Measurements from ENCODE around the gene PSTPIP1.

Gene PSTPIP1

DNA sequence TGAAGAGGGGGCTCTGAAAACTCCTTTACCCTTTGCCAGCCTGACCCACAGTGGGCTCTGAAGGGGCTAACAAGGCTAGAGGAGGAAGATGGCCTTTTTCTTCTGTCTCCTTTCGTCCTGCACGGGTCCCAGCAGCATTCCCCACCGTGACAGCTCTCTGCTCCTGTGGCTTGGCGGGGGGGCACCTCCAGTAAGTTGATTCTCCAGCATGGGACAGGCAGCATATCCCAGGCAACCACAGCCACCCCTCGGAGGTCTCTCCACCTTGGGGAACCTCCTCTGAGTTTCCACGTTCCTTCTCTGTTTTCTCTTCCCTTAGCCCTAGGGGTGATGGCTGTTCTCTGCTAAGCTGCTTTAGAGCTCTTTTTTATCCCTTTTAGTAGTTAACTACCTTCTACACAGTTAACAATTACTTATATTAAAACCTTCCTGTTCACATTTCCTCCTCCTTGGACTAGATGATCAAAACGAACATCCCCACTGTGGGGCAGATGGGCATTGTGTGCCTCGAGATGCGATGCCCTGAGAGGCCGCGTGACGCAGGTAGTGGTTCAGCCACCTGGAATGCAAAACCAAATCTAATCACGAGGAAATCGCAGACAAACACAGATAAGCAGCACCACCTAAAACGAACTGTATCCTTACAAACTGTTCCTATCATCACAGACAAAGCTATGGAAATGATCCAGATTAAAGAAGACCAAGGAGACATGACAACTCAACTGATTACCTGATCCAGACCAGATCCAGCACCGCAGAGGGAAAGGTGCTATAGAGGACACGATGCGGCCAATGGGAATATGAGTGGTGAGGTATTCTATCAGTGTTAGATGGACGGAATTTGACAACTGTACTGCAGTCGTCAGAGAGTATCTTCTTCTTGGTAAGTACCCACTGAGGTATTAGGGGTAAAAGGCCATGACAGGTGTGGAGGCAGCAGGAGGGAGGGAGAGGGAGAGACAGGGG, 48.3 kb downstream of the PSTPIP1 start:
- no peak for DNase-seq (ENCODE audit: low read depth in 2 of 2)

DNA sequence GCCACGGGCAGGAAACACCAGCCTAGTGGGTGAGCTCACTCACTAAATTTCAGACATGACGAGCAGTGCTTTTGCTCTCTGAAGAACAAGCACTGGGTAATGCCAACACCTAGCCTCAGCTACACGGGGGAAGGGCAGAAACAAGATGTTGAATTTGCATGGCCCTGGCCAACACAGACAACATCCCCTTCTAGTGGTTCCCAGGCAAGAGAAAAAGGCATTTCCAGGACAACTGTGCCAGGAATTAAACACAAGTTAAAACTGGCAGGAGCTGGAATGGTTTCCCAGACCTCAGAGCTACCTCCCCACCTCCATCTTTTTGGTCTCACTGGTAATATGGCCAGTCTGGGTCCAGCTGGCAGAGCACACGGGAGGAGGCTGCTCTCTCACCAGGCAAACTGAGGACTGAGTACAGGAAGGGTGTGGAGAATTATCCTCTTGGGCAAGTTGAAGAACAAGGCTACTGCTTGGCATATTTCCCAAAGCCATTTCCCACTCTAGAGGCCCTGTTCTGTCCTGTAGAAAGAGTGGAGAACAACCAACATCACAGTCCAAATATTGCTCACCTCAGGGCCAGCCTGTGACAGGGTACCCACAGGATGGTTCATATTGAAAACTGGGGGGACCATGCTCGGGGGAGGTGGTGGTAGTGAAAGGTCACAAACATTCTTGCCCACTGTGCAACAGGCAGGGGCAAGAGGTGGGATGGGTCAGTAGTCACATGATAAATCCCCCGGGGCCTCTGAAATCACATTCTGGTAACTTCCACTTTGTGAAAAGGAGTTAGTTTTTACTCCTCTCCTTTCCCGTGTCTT, 49.5 kb downstream of the PSTPIP1 start:
- no peak for DNase-seq (ENCODE audit: low read depth in 2 of 2)

DNA sequence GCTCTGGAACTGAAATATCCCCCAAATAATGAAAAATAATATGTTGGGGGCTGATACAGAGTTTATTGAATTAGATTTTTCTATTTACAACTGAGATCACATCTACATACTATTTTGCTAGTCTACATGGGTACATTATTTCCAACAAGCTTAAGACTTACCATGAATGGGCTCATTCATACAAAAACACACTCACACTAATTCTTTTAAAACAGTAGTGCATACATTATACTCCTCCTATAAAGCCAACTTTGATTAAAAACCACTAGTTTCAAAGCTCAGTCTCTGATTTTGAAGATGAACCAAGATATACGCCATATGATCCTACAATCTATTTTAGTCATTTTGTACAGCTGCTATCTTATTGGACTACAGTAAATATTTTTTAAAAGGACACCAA, 51.1 kb downstream of the PSTPIP1 start:
- DNase-seq (ENCODE audit: low read depth in 2 of 2): no peak

DNA sequence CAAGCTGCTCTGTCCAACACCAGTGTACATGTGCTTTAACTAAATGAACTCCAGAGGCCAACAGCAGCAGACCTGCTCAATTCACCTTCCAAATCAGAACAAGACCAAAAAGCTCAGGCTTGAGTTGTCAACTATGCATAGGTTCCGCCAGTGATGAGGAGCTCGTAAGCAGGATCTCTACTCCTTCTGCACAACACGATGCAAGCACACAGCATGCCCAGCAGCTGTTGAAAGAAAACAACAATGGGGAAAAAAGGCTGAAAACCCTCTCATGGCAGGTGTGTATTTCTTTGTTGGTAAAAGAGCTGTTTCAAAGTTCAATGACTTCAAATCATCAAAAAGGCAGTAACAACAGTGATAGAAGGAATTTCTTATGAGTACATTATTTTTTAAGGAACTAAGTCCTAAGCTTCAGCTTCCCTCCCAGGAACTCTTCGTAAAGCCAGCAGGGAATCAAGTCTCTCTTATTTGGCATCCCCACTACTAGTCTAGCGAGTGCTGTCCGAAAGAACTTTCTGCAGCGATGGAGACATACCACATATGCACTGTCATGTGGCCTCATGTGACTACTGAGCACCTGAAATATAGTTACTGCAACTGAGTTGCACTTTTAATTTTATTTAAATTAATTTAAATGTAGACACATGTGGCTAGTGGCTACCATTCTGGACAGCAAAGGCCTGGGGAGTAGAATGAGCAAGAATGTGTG, 51.9 kb downstream of the PSTPIP1 start:
- no peak for DNase-seq (ENCODE audit: low read depth in 2 of 2)

DNA sequence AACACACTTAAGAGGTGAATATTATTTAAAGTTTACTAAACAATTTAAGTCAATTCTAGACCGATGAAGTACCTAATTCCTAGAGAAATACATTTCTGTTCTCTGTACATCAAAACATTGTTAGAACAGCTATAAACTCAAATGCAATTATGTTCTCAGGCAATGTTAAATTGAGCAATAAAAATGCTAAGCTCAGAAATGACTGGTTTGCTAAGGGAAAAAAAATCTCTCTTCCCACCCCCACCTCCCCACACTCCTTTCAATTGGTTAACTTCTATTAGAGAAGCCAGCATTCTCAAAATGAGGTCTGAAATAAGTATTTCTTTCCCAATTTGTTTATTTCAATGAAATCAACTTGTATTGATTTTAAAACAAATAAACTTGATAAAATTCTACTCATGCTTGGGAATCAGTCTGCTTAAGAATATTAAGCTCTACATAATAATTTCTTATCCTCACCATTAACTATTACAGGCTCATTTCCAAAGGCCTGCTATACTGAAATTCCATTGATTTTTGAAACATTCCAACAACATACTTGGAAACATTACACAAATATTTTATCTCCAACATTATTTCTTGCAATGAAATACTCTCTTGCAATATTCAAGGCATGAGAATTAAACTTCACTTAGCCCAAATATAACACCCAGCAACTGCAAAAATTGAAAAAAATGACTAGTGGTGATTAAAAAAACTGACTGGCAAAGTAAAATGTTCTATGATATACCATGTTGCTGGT, 53.4 kb downstream of the PSTPIP1 start:
- no peak for DNase-seq (ENCODE audit: low read depth in 2 of 2)

DNA sequence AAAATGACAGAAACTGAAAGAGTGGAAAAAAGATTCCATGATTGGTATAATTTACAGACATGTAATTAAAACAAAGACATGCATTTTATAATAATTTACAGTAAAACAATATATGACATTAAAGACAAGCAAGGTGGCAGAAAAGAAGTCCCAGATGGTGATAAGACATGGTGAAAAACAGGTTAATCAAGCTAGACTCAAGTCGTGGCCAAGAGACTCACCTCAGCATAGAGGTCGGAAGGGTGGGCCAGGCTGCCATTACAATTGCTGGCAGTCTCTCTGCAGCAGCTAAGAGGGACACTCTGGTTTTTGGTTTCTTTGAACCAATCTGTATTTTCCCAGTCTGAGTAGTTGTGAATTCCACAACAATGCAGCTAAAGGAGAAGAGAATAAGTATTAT, 57.6 kb downstream of the PSTPIP1 start:
- no peak for DNase-seq (ENCODE audit: low read depth in 2 of 2)

DNA sequence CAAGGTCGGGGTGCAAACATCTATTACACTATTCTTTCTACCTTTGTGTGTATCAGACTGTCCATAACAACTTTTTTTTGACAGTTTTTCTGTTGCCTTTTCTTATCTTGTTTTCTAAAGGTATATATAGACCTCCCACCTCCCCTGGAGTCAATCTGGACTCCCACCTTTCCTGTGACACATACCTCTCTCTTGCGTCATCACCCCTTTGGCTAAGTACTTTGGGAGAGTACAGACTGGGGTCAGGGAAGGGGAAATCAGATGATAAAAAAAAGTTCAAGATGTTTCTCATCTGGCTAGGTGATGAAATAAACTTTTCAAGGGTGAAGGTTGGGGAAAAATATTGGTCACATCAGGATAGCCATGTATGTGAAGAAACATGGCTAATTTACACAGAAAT, 58.8 kb downstream of the PSTPIP1 start:
- no peak for DNase-seq (ENCODE audit: low read depth in 2 of 2)

DNA sequence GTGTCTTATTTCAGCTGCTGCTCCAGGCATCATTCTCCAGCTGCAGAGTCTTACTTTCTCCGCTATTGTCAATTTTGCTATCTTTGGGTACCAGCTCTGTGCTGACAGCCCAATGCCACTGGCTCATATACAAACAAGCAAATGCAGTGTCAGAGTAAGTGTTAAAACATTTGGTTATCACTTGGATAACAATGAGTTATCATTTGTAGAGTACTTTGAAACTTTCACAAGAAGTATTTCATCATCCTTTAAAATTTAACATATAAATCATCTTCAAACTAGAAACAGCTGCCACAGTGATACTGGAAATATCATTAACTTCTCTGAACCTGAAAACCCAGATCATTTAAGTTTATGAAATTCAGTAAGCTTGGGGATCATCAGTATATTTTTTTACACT, 62.1 kb downstream of the PSTPIP1 start:
- DNase-seq (ENCODE audit: low read depth in 2 of 2): no peak

DNA sequence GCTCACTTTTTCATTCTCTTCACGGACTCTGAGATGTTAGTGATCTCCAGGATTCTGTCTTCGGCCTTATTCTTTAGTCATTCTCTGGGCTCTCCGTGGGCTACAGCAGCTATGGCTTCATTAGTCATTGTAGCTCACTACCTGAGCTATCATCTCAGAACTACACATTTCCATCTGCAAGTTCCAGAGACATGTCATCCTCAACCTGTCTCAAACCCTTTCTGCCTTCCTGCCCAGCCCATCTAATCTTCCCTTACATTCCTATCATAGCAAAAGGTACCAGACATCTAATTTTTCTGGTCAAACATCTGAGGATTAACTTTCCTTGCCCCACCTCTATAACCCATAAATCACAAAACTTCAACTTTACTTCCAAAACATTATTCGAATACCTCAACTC, 62.8 kb downstream of the PSTPIP1 start:
- DNase-seq (ENCODE audit: low read depth in 2 of 2): no peak

DNA sequence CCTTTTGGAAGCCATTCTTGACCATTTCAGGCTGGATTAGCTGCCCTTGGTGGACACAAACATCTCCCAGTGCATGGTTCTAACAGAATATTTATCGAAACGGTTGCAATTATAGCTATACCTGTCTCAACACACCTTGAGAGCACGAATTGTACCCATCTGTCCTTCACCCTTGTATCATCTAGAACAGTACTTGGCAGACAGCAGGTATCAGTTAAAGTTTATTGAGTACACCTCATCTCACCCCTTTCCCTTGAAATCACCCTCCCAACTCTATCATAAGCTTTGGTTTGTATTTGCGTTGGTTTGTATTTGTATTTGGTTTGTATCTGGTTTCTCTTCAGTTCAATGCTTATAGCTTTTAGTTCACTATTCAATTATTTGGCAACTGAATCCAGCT, 63.5 kb downstream of the PSTPIP1 start:
- DNase-seq (ENCODE audit: low read depth in 2 of 2): no peak

DNA sequence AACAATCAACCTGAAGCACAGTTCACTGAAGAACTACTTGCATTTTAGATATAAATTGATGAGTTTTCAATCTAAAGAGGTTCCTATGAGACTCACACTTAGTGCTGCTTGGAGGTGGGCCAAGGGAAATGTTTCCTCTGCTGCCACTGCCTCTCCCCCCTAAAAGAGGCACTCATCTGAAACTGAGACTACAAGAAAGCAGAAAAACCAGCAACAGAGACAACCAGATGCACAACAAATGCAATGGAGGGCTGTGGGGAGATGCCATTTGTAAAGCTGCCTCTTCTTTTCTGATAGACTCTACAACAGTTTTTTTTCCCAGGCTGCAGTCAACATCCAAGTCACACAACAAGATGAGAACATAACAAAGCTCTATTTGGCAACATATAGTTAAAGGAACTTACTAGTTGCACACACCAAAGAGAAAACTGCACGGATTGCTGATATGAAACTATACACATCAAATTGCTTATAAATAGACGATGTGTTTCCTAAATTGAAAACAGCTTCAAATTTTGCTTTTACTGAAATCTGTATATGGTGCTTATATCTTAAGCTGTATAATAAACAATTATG, 64.9 kb downstream of the PSTPIP1 start:
- DNase-seq (ENCODE audit: low read depth in 2 of 2): no peak

DNA sequence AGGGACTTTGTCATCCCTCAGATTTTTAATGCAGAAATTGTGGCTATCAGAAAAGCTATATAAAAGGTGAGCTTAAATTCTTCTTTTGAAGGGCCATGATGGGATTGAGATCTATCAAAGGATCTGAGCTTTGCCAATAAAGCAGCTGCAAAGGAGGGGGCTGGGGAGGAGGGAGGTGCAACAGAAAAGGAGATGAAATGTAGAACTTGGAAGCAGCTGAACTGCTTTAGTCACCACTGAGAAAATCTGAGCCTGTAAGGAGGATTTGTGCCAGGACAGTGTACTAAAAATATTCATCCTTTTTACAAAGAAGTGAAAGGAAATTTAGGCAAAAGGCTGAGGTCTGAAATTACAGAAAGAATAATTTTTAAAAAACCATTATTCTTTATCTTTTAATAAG, 65.6 kb downstream of the PSTPIP1 start:
- no peak for DNase-seq (ENCODE audit: low read depth in 2 of 2)

DNA sequence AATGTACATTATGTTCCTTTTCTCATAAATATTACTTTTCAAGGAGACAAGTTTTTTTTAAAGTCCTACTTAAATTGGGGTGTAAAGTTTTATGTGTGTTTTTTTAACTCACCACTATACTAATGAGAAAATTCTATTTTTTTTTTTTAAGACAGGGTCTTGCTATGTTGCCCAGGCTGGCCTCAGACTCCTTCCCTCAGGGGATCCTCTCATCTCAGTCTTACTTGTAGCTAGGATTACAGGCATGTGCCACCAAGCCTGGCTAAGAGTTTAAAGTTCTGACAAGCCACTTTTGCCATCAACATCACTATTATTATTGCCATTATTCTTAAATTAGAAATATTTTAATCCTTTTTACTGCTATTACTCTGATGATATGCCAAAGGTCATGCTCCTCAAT, 68.3 kb downstream of the PSTPIP1 start:
- no peak for DNase-seq (ENCODE audit: low read depth in 2 of 2)

DNA sequence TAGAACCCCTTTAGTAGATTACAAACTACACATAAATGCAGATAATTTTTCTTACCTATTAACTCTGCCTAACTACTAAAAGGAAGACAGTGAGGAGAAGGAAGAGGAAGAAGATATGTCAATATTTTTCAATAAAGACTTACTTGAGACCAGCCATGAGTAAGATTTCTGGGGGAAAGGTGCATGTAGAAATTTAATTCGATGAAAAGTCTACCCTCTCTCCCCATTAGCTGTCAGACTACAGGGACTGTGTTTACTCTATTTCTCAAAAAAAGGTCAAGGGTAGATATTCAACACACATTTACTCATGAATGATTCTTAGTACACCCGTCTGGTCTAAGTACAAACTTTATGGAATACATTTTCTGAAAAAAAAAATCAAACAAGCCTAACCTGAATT, 69.1 kb downstream of the PSTPIP1 start:
- DNase-seq (ENCODE audit: low read depth in 2 of 2): no peak

DNA sequence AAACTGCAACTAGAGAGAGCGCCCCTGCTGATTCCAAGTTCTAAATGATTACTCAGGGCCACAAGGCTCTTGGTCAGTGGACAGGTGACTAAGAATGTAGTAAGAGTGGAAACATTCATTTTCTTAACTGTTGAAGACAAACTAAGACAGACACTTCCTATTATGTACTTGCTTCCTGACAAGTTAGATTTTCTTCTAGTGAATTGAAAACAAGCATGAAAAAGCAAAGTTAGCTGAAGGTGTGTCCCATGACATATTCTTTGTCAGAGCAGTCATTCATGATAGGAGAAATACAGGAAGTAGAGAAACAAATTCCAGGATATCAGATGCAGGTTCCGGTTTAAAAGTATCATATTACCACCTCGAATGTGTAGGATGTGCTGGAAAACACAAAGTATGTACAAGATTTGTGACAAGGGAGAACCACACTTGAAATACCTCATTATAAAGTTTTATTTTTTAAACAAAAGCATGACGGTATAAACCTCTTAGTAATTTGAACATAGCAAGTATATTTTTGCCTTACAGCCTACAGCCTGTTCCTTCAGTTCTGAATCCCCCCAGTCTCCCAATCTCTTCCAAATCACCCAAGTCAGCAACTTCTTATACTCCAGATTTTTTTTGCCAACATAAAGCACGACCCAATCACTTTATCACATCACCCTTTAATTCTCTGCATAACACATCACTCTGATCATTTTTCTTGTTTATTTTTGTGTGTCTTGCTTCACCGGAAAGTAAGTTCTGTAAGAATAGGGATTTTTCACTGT, 69.8 kb downstream of the PSTPIP1 start:
- DNase-seq (ENCODE audit: low read depth in 2 of 2): no peak

DNA sequence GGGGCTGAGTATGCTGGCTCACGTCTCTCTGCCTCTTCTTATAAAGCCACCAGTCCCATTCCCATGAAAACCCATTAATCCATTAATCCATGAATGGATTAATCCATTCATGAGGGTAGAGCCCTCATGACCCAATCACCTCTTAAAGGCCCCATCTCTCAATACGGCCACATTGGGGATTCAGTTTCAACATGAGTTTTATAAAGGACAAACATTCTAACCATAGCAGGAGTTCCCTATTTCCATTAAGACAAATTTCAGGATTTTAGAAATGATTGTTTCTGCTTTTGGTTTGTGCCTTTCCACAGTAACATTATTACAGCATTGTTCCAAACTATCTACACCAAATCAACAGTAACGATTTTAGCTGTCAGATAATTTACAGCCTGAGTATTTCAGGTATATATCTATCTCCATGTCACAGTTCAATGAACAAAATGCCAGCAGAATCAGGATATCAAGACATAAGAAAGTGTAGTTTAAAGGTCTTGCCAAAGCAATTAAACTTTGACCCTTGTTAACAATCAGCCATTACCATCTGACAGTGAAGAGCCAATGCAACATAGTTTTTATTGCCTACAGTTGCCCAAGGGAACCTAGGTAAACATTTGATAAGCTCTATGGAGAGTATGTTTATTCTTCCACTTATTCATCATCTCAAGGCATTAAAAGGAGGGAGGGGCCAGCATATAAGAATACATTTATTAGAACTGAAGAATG, 72.2 kb downstream of the PSTPIP1 start:
- no peak for DNase-seq (ENCODE audit: low read depth in 2 of 2)

DNA sequence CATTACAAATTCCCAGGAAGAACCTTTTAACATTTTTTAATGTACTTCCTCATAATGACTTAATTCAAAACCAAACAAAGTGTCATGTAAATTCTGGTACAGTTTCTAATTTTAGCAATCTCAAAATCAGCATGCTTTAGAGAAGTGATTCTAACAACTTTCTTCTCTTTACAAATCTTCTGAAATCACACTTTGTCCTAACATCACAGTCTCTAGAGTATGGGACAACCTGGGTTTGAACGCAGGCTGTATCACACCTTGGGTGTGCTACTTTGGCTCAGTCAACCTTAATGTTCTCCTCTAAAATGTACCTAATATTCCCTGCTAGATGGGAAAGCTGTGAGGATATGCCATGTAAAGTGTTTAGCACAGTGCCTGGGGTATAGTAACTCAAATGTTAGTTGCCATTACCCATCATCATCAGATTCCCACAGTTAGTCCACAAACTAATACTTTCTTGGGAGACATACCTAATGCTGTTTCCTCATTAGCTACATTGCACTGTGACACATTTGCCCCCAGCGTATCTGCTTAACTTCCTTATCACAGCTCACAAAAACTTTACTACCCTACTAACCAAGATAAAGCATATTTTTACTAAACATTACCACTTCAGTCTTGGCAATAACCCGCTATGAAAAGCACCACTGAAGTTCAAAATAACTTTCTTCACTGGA, 72.9 kb downstream of the PSTPIP1 start:
- DNase-seq (ENCODE audit: low read depth in 2 of 2): no peak

DNA sequence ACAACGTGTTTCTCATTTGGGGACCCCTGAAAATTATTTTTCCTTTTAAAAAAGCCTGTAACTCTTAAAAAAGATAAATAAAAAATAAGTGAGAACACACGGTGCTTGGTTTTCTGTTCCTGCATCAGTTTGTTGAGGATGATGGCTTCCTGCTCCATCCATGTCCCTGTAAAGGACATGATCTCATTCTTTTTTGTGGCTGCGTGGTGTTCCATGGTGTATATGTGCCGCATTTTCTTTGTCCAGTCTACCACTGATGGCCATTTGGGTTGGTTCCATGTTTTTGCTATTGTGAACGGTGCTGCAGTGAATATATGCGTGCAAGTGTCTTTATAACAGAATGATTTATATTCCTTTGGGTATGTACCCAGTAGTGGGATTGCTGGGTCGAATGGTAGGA, 73.7 kb downstream of the PSTPIP1 start:
- DNase-seq (ENCODE audit: low read depth in 2 of 2): no peak

DNA sequence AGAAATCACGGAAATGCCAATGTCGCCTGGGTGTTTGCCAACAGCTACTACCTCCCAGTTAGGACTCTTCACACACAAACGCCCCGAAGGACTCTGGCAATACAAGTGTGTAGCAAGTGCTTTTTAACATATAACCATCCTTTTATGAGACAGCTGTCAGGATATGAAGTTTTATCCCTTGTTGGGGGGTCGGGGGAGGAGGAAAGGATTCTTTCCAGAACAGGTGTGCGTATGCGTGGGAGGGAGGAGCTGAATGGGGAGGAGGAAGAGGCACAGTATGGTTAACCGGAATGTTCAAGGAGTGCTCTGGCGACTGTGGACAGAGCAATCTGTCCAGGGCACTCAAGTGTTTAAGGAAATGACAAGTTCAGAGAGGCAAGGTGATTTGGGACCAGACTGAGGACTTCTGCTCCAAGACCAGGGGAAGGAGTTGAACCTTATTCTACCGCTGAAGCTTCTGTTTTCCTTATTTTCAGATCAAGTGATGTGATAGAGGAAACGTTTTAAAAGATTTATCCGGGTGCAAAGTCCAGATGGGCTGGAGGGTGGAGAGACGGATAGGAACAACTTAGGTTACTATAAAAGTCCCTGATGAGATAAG, 74.7 kb downstream of the PSTPIP1 start:
- no peak for DNase-seq (ENCODE audit: low read depth in 2 of 2)

Measured in stimulated activated CD8-positive, alpha-beta memory T cell treated with anti-CD3 and anti-CD28 coated beads, Interleukin-2, amount 100 ng/mL, for 1 hour (primary cell).